HG03060 (cell line): ENCODE measurements around the gene KIAA1191.
"Not testable (repeated sequence)": the region's sequence is repeated elsewhere in the genome, so short reads cannot be mapped to it uniquely, and the experiment has no call there.

Experiments used
- ATAC-seq: cut with Tn5 transposase; IDR thresholded peaks from one replicate; pipeline ENCODE4 v1.9.1; 2021; ENCODE audit warnings: low read depth, moderate number of reproducible peaks; ENCODE audit not compliant: unreplicated experiment

The KIAA1191 gene

GRCh38 chr5:176319827-176320554, 41.6 kb downstream of the KIAA1191 start:
- ATAC-seq = no peak

GRCh38 chr5:176317534-176318374, 43.8 kb downstream of the KIAA1191 start:
- no peak for ATAC-seq

GRCh38 chr5:176305356-176305755, 56.2 kb downstream of the KIAA1191 start:
- ATAC-seq = not testable (repeated sequence)
